B cell (primary cell): Measurements from ENCODE around the gene DNAH6. TPM values are rescaled to one million over a fixed set of nuclear protein-coding genes. Genes with fewer than 3 reads are reported as not detected.

Experiments
- ATAC-seq: fragments of 200-7000 bp; cut with Tn5 transposase; one replicate; pipeline ENCODE4 v1.10.0; 2021; ENCODE audit warnings: low read depth, mild to moderate bottlenecking, moderate number of reproducible peaks, moderate library complexity
- CTCF ChIA-PET: fragments of 350-600 bp; sonication (Branson Sonifier 250); formaldehyde crosslinking; loops from one replicate; lab custom pipeline; 2021; ENCODE audit warnings: antibody characterized with exemption, inconsistent platforms; lab: Charles Lee
- POLR2A ChIA-PET: fragments of 350-600 bp; sonication (Branson Sonifier 250); formaldehyde crosslinking; loops from one replicate; lab custom pipeline; 2021; ENCODE audit warnings: antibody characterized with exemption; lab: Charles Lee
- DNase-seq: peaks from one replicate; pipeline ENCODE4 v3.0.0; 2013
- H2AFZ ChIP-seq: 2 replicates; pipeline ENCODE4 v1.6.1; 2012; ENCODE audit warnings: mild to moderate bottlenecking, low read depth, low read length; ENCODE audit not compliant: insufficient read depth, poor library complexity, severe bottlenecking
- H3K27ac ChIP-seq, 2 donors: 1 replicate in 1 of 2; 2 replicates in 1 of 2; pipeline ENCODE4 v1.5.1; 2012 to 2013; ENCODE audit warnings: low read length in 2 of 2, mild to moderate bottlenecking in 2 of 2, moderate library complexity in 1 of 2
- H3K27me3 ChIP-seq, 4 experiments: fragments of 200-600 bp in 1 of 4; sonication (generic) in 1 of 4; replicated peaks in 1 of 4; 1 replicate in 2 of 4; 2 replicates in 2 of 4; pipeline versions ENCODE4 v1.6.1 to v1.7.0; 2013 to 2016; ENCODE audit warnings: low read length in 3 of 4, mild to moderate bottlenecking in 2 of 4, mixed read lengths in 1 of 4, moderate library complexity in 1 of 4; ENCODE audit not compliant: insufficient read depth in 4 of 4, control insufficient read depth in 3 of 4; ENCODE audit errors: control extremely low read depth in 1 of 4
- H3K36me3 ChIP-seq, 2 experiments: replicated peaks in 1 of 2; 1 replicate in 1 of 2; 2 replicates in 1 of 2; pipeline versions ENCODE4 v1.6.1 to v1.7.1; 2013; ENCODE audit warnings: low read length in 1 of 2; ENCODE audit not compliant: insufficient read depth in 2 of 2, control insufficient read depth in 1 of 2; ENCODE audit errors: control extremely low read depth in 1 of 2, extremely low read depth in 1 of 2
- H3K4me1 ChIP-seq, 2 donors: fragments of 200-600 bp in 1 of 2; sonication (generic) in 1 of 2; 1 replicate in 1 of 2; 2 replicates in 1 of 2; pipeline versions ENCODE4 v1.5.1 to v1.6.1; 2013 to 2017; ENCODE audit warnings: low read length in 2 of 2; ENCODE audit not compliant: control insufficient read depth in 2 of 2, insufficient read depth in 2 of 2
- H3K4me2 ChIP-seq: replicated peaks from 2 replicates; pipeline ENCODE3; 2012; ENCODE audit warnings: mild to moderate bottlenecking, low read depth, low read length; ENCODE audit not compliant: poor library complexity, severe bottlenecking
- H3K4me3 ChIP-seq, 5 experiments: fragments of 200-600 bp in 1 of 5; sonication (generic) in 1 of 5; 1 replicate in 3 of 5; 2 replicates in 2 of 5; pipeline versions ENCODE4 v1.5.1 to v1.7.0; 2011 to 2016; ENCODE audit warnings: low read length in 4 of 5, mild to moderate bottlenecking in 4 of 5, low read depth in 2 of 5, control low read depth in 1 of 5, moderate library complexity in 1 of 5; ENCODE audit not compliant: insufficient read depth in 1 of 5; ENCODE audit errors: control extremely low read depth in 1 of 5, extremely low read depth in 1 of 5
- H3K79me2 ChIP-seq: fragments of 200-600 bp; sonication (generic); one replicate; pipeline ENCODE4 v1.6.0; 2016; ENCODE audit warnings: low read length; ENCODE audit not compliant: control insufficient read depth, insufficient read depth
- H3K9ac ChIP-seq: fragments of 200-600 bp; sonication (generic); 2 replicates; pipeline ENCODE4 v1.6.1; 2017; ENCODE audit warnings: mild to moderate bottlenecking, low read length, moderate library complexity
- H3K9me3 ChIP-seq, 3 donors: one replicate each; pipeline versions ENCODE4 v1.6.1 to v1.7.1; 2013; ENCODE audit warnings: low read length in 2 of 3; ENCODE audit not compliant: control insufficient read depth in 2 of 3, insufficient read depth in 1 of 3; ENCODE audit errors: control extremely low read depth in 1 of 3
- H4K20me1 ChIP-seq: 2 replicates; pipeline ENCODE4 v1.6.0; 2012; ENCODE audit warnings: mild to moderate bottlenecking, low read length; ENCODE audit not compliant: insufficient read depth, control insufficient read depth, poor library complexity, severe bottlenecking
- H3K27ac Mint-ChIP-seq: one replicate; pipeline ENCODE4 v1.8.0; 2021; ENCODE audit warnings: mixed read lengths
- H3K27me3 Mint-ChIP-seq: one replicate; pipeline ENCODE4 v1.8.0; 2021; ENCODE audit warnings: mixed read lengths
- H3K4me1 Mint-ChIP-seq: one replicate; pipeline ENCODE4 v1.8.0; 2021; ENCODE audit warnings: mixed read lengths
- H3K4me3 Mint-ChIP-seq: one replicate; pipeline ENCODE4 v1.8.0; 2021; ENCODE audit warnings: mixed read lengths
- H3K9me3 Mint-ChIP-seq: one replicate; pipeline ENCODE4 v1.8.0; 2022; ENCODE audit warnings: mixed read lengths; ENCODE audit not compliant: insufficient read depth
- EZH2 ChIP-seq: IDR thresholded peaks from 2 replicates; pipeline ENCODE4 v1.6.1; 2012; ENCODE audit warnings: borderline replicate concordance, low read depth, mild to moderate bottlenecking, moderate library complexity, low read length; ENCODE audit not compliant: insufficient read depth, poor library complexity, severe bottlenecking
- WGBS: methylation state at CpG from one replicate; pipeline ENCODE4 v1.1.5; 2013; ENCODE audit warnings: missing lambda C conversion rate; ENCODE audit not compliant: insufficient coverage; 5-methylcytosine and 5-hydroxymethylcytosine counted together
- intact Hi-C: fragments of 100-400 bp; cut with micrococcal nuclease; formaldehyde crosslinking; loops from one replicate; pipeline ENCODE4 v1.10.0; 2022
- polyA plus RNA-seq: library from polyadenylated mRNA; depleted of rRNA; stranded (reverse); fragments of >200 nt; gene quantifications from 2 replicates; pipeline ENCODE4 v1.2.3, GENCODE V29; 2012
- total RNA-seq, 2 donors: library from RNA; stranded (reverse); fragments of 120-200 nt in 1 of 2; gene quantifications; 1 replicate in 1 of 2; 2 replicates in 1 of 2; pipeline versions ENCODE4 v1.2.3 to v1.2.4, GENCODE V29; 2013 to 2022
- TF ChIP-seq, protein P1 (sequence below): fragments of 200-600 bp; IDR thresholded peaks from one replicate; pipeline ENCODE4 v1.8.0; 2022; ENCODE audit warnings: antibody characterized with exemption, mild to moderate bottlenecking

DNAH6 gene
- total and polyA plus RNA-seq, 2 donors (not counting 1 experiment from before 2014, with no cell fraction given), result 0.01 to 1.9 TPM

DNA sequence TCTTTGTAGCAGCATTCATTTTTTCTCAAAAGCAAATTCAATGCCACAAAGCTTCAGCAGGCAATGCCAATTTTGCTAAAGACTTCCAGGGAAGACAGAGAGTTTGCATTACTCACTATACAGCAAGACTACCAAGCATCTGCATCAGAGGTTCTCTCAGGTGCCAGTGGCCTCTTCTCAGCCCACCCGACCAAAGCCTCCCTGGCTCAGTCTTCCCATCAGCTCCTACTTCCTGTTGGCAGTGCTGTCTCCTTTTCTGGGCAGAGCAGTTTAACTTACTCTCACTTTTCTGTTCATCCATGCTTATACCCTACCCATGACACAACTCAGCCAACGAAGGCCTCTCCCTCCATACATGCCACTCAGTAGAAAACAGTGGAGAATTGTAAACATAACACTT lies 207.5 kb downstream of the DNAH6 start:
- Histone ChIP-seq H3K9me3 (no peaks in the 10 kb centered on the region), H3K9ac (no peak overlapping the region), H3K4me1 (no peaks in the 10 kb centered on the region), H3K27ac (no peak overlapping the region), H3K36me3 (no peaks in the 10 kb centered on the region), H3K4me2 (no peak overlapping the region), H3K79me2 (no peaks in the 10 kb centered on the region), H3K27me3 (peaks cover 0 to 2% (median 0%) of the 10 kb centered on the region in 4 experiments), H2AFZ (no peak overlapping the region), H3K4me3 (no peak overlapping the region), H4K20me1 (no peaks in the 10 kb centered on the region)
- ChIA-PET POLR2A (no interaction called here), CTCF (no interaction called here)
- H3K27ac Mint-ChIP-seq, result no peak overlapping the region
- H3K4me3 Mint-ChIP-seq, result no peak overlapping the region
- WGBS, result 77% methylated on average over 2 of the region's 2 CpGs
- no peak for DNase-seq
- H3K27me3 Mint-ChIP-seq, result peaks cover 4% of the 10 kb centered on the region
- H3K9me3 Mint-ChIP-seq, result no peaks in the 10 kb centered on the region
- ATAC-seq, result no peak
- TF ChIP-seq EZH2, result no peak
- TF ChIP-seq, protein P1, sequence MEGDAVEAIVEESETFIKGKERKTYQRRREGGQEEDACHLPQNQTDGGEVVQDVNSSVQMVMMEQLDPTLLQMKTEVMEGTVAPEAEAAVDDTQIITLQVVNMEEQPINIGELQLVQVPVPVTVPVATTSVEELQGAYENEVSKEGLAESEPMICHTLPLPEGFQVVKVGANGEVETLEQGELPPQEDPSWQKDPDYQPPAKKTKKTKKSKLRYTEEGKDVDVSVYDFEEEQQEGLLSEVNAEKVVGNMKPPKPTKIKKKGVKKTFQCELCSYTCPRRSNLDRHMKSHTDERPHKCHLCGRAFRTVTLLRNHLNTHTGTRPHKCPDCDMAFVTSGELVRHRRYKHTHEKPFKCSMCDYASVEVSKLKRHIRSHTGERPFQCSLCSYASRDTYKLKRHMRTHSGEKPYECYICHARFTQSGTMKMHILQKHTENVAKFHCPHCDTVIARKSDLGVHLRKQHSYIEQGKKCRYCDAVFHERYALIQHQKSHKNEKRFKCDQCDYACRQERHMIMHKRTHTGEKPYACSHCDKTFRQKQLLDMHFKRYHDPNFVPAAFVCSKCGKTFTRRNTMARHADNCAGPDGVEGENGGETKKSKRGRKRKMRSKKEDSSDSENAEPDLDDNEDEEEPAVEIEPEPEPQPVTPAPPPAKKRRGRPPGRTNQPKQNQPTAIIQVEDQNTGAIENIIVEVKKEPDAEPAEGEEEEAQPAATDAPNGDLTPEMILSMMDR, result no peak
- intact Hi-C loops, result no loop called here
- H3K4me1 Mint-ChIP-seq, result no peaks in the 10 kb centered on the region

DNA sequence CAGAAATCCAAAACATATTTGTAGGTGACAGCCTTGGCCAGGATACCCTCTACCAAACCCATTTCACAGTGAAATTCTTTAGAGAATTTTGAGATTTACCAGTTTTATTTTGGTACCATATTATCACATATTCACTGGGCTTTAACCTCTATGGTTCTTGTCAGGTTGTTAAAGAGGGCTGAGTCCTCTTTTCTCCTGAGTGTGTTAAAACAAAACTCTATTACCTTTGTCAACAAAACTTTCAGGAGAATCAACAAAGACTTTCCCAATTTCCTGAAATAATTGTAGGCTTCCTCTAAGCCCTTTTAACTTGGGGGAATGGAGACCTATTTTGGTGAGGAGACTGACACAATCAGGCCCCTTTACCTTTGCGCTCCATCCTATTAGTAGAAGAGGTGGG lies 209.4 kb downstream of the DNAH6 start:
- Histone ChIP-seq H3K4me3 (no peak overlapping the region), H3K79me2 (no peaks in the 10 kb centered on the region), H3K27ac (no peak overlapping the region), H2AFZ (no peak overlapping the region), H3K4me2 (no peak overlapping the region), H3K36me3 (no peaks in the 10 kb centered on the region), H4K20me1 (no peaks in the 10 kb centered on the region), H3K4me1 (no peaks in the 10 kb centered on the region), H3K9me3 (no peaks in the 10 kb centered on the region), H3K9ac (no peak overlapping the region), H3K27me3 (no peaks in the 10 kb centered on the region)
- Mint-ChIP-seq H3K4me1 (no peaks in the 10 kb centered on the region), H3K27ac (no peak overlapping the region), H3K4me3 (no peak overlapping the region), H3K27me3 (peaks cover under 1% of the 10 kb centered on the region), H3K9me3 (no peaks in the 10 kb centered on the region)
- TF ChIP-seq, protein P1, result no peak
- TF ChIP-seq EZH2, result no peak
- no CpG with 5 or more reads among the region's 1 CpG for WGBS
- no peak for ATAC-seq
- ChIA-PET POLR2A (no interaction called here), CTCF (no interaction called here)
- intact Hi-C loops, result no loop called here
- DNase-seq, result no peak
